ENCODE data around the gene DIAPH2. TPM values are rescaled to one million over a fixed set of nuclear protein-coding genes. Genes with fewer than 3 reads are reported as not detected.

Gene DIAPH2
- total and polyA plus RNA-seq, 9 of the 15 experiments (the other 6 are each of a cell fraction or from before 2014, with no cell fraction given), result 0.01 to 0.18 (median 0.07) TPM; not detected in 1

DNA sequence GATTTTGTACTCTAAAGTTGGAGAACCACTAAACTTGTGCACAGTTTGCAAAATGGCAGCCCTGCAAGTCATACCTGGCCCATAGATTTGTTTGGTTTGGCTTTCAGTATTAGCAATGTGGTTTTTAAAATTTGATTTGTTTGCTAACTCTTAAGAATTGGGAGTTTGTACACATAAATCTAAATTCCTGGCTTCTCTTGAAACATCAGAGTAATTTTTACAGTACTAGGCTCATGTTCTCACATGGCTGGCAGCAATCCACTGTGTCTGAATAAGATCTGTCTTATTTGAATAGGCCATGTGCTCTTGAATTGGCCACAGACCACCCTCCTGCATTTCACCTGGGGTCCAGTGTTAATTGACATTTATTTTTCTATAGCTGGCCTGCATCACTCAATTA, 21.3 kb downstream of the DIAPH2 start (continued):
- TF ChIP-seq, protein P1, sequence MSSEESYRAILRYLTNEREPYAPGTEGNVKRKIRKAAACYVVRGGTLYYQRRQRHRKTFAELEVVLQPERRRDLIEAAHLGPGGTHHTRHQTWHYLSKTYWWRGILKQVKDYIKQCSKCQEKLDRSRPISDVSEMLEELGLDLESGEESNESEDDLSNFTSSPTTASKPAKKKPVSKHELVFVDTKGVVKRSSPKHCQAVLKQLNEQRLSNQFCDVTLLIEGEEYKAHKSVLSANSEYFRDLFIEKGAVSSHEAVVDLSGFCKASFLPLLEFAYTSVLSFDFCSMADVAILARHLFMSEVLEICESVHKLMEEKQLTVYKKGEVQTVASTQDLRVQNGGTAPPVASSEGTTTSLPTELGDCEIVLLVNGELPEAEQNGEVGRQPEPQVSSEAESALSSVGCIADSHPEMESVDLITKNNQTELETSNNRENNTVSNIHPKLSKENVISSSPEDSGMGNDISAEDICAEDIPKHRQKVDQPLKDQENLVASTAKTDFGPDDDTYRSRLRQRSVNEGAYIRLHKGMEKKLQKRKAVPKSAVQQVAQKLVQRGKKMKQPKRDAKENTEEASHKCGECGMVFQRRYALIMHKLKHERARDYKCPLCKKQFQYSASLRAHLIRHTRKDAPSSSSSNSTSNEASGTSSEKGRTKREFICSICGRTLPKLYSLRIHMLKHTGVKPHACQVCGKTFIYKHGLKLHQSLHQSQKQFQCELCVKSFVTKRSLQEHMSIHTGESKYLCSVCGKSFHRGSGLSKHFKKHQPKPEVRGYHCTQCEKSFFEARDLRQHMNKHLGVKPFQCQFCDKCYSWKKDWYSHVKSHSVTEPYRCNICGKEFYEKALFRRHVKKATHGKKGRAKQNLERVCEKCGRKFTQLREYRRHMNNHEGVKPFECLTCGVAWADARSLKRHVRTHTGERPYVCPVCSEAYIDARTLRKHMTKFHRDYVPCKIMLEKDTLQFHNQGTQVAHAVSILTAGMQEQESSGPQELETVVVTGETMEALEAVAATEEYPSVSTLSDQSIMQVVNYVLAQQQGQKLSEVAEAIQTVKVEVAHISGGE (CRISPR knock-in tag; IDR thresholded peaks at IDR 0.05), result no peak
- no peak for TF ChIP-seq NELFE (IDR thresholded peaks at IDR 0.05; ENCODE audit: insufficient read depth, insufficient read length)

DNA sequence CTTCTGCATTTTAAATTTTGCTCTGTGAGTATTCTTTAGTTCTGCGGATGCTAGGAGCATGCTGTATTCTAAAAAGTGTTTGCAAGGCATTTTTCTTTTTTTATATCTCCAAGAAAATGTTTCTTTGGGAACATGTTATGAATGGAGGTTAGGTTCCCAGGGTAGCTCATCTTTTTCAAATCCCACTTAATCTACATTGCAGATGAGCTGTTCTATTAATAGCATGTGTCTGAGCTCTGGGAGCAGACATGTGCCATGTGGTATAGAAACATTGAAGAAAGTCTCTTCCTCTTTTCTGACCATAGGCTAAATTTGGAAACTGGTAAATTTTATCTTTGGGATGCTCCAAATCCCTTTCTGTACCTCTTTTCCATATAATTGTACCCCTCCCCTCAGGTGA, 23.2 kb downstream of the DIAPH2 start:
- Histone ChIP-seq H3K9me1 (ENCODE audit: control insufficient read depth, insufficient read depth, low read length) (no peaks in the 10 kb centered on the region), H3K79me2 (ENCODE audit: control insufficient read depth, insufficient read depth, low read length) (no peaks in the 10 kb centered on the region), H3K4me3 (no peak overlapping the region), H3K4me1 (replicated peaks in 1 of 2; ENCODE audit: control insufficient read depth in 2 of 2, insufficient read depth in 2 of 2, low read length in 2 of 2) (no peaks in the 10 kb centered on the region), H3K4me2 (ENCODE audit: insufficient read depth, low read length) (no peak overlapping the region), H3K27ac (ENCODE audit: extremely low read depth, low read depth, low read length) (no peak overlapping the region), H3K9ac (ENCODE audit: insufficient read depth in 1 of 2, low read depth in 2 of 2, low read length in 2 of 2) (no peak overlapping the region), H4K20me1 (replicated peaks; ENCODE audit: control insufficient read depth, insufficient read depth, low read length) (no peaks in the 10 kb centered on the region), H3K36me3 (ENCODE audit: control insufficient read depth, insufficient read depth, low read length) (no peaks in the 10 kb centered on the region), H3K27me3 (ENCODE audit: control insufficient read depth in 2 of 2, insufficient read depth in 2 of 2, low read length in 2 of 2) (no peaks in the 10 kb centered on the region), H2AFZ (ENCODE audit: low read depth, low read length) (no peak overlapping the region), H3K9me3 (replicated peaks; ENCODE audit: control insufficient read depth, insufficient read depth, low read depth, low read length) (no peaks in the 10 kb centered on the region)
- POLR2A ChIA-PET, result no interaction called here
- BruUV-seq (replicated peaks), result no TSS peak
- no peak for ATAC-seq
- in situ Hi-C loops (cut with MboI), result no loop called here
- CTCF ChIA-PET (ENCODE audit: low intra/inter-chr PET ratio), result no interaction called here
- FAIRE-seq, result no peak
- 0% methylated on average over 1 of the region's 1 CpG for WGBS (ENCODE audit: insufficient coverage, low coverage, missing lambda C conversion rate)
- intact Hi-C loops (cut with micrococcal nuclease), result no loop called here
- no peak for DNase-seq (ENCODE audit: extremely low read depth in 1 of 4, low spot score in 3 of 4)
- TF ChIP-seq FUS (optimal IDR thresholded peaks at IDR 0.05; ENCODE audit: low read depth, low read length), result no peak
- TF ChIP-seq, protein P2, sequence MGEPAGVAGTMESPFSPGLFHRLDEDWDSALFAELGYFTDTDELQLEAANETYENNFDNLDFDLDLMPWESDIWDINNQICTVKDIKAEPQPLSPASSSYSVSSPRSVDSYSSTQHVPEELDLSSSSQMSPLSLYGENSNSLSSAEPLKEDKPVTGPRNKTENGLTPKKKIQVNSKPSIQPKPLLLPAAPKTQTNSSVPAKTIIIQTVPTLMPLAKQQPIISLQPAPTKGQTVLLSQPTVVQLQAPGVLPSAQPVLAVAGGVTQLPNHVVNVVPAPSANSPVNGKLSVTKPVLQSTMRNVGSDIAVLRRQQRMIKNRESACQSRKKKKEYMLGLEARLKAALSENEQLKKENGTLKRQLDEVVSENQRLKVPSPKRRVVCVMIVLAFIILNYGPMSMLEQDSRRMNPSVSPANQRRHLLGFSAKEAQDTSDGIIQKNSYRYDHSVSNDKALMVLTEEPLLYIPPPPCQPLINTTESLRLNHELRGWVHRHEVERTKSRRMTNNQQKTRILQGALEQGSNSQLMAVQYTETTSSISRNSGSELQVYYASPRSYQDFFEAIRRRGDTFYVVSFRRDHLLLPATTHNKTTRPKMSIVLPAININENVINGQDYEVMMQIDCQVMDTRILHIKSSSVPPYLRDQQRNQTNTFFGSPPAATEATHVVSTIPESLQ (CRISPR knock-in tag; IDR thresholded peaks at IDR 0.05), result no peak
- no peak for TF ChIP-seq ZEB2 (IDR thresholded peaks at IDR 0.05)
- no peak for TF ChIP-seq RFX5 (IDR thresholded peaks at IDR 0.05; ENCODE audit: low read depth, low read length)
- TF ChIP-seq ZFPM2 (CRISPR knock-in tag; IDR thresholded peaks at IDR 0.05), result no peak
- TF ChIP-seq NR2C2 (CRISPR knock-in tag; IDR thresholded peaks at IDR 0.05), result no peak
- TF ChIP-seq NR2C2 (tag; IDR thresholded peaks at IDR 0.05), result no peak
- no peak for TF ChIP-seq MCM5 (IDR thresholded peaks at IDR 0.05; ENCODE audit: low read depth)
- TF ChIP-seq NR2C1 (IDR thresholded peaks at IDR 0.05), result no peak
- TF ChIP-seq NR2C1 (tag; IDR thresholded peaks at IDR 0.05), result no peak
- TF ChIP-seq, protein P3, sequence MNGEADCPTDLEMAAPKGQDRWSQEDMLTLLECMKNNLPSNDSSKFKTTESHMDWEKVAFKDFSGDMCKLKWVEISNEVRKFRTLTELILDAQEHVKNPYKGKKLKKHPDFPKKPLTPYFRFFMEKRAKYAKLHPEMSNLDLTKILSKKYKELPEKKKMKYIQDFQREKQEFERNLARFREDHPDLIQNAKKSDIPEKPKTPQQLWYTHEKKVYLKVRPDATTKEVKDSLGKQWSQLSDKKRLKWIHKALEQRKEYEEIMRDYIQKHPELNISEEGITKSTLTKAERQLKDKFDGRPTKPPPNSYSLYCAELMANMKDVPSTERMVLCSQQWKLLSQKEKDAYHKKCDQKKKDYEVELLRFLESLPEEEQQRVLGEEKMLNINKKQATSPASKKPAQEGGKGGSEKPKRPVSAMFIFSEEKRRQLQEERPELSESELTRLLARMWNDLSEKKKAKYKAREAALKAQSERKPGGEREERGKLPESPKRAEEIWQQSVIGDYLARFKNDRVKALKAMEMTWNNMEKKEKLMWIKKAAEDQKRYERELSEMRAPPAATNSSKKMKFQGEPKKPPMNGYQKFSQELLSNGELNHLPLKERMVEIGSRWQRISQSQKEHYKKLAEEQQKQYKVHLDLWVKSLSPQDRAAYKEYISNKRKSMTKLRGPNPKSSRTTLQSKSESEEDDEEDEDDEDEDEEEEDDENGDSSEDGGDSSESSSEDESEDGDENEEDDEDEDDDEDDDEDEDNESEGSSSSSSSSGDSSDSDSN (IDR thresholded peaks at IDR 0.05; ENCODE audit: borderline replicate concordance in 1 of 2, low read depth in 2 of 2, low read length in 2 of 2), result no peak
- no peak for TF ChIP-seq ZNF436 (CRISPR knock-in tag; IDR thresholded peaks at IDR 0.05)
- no peak for TF ChIP-seq SIN3B (IDR thresholded peaks at IDR 0.05; ENCODE audit: low read depth)
